ENCODE results near the gene ADARB2. TPM values are rescaled to one million over a fixed set of nuclear protein-coding genes. Genes with fewer than 3 reads are reported as not detected.
A peak's percentile ranks its signal among the peaks of the same experiment; 100 is the strongest.
"Not testable (repeated sequence)": the region's sequence is repeated elsewhere in the genome, so short reads cannot be mapped to it uniquely, and the experiment has no call there.

The ADARB2 gene
- polyA plus RNA-seq, 1 donor: 0.16 TPM

DNA sequence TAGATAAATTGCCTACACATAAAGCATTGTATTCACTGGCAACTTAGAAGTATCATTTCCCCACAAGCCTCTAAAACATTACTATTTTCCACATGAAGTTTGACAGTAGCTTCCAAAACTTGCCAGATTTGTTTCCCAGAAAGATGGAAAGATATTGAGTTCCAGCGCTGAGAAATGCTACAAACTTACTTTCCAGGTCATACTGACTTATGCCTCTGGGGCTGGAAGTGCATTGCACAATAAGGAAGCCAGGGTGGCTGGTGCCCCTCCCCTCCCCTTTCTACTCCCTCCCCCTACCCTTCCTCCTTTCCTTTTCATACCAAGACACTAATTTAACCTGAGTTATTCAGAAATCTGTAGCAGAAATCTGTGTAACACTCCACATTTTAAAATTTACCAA, 468.5 kb downstream of the ADARB2 start:
- peak; percentile 17 for DNase-seq (ENCODE audit: low read depth)

DNA sequence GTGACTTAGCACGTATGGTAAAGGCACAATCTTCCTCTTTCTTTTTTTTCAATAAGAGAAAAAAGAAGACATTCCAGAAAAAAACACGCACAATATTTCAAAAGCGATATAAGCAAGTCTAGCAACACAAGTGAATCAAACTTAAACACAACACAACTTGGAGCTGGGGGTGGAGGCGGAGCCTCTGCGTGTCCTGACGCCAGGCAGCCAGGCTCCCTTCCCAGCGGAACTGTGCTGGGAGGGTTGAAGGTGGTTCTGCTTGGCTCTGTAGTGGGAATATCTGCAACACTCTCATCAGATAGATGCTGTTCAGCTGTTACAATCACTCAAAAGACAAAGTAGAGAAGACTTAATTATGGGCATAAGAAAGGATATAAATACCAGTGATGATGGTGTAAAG, 469.8 kb downstream of the ADARB2 start:
- DNase-seq (ENCODE audit: low read depth): no peak

DNA sequence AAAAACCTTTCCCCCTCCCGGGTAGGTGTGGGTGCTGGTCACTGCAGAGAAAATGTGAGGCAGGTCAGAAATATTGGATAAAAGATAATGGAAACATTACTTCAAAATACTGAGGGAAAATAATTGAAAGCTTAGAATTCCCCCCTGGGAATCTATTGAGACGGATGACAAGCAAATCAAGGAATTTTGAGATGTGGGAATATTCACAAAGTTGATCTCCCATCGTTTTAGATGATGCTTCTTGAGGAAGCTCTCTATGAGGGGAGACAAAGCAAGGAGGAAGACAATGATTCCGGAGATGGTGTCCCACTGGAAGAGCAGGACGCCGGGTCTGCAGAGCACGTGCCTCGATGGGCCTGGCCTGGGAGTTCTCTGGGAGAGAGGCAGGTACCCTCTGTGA, 470.2 kb downstream of the ADARB2 start:
- no peak for DNase-seq (ENCODE audit: low read depth)

DNA sequence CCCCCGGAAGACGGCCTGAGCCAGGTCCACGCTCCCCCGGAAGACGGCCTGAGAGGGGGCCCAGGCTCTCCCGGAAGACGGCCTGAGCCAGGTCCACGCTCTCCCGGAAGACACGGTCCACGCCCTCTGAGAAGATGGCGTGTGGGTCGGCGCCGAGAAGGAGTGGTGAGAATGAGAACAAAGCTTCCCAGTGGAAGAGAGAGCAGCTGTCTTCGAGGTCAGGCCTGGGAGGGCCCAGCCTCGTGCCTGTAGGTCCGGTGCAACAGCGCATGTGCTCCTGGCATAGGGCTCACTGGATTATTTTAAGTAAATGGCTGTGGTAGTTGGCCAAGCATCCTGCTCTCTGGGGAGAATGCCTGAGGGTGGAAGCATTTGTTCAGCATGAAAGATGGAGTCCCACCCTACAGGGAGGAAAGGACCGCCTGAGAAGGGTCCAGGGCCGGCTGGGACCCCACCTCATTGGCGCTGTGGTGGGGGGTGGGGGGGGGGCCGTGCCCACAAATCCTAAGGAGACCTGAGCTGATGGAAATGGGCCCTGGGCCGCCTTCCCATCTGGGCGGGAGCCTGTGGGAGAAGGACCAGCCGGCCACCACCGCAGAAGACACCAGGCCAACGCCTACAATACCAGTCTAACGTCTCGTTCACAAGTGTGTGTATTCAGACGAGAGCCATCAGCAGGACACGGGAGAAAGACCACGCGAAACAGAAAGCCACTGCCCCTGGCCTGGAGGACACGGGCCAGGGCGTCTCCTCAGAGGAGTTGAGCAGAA, 471.1 kb downstream of the ADARB2 start:
- DNase-seq (ENCODE audit: low read depth): no peak

DNA sequence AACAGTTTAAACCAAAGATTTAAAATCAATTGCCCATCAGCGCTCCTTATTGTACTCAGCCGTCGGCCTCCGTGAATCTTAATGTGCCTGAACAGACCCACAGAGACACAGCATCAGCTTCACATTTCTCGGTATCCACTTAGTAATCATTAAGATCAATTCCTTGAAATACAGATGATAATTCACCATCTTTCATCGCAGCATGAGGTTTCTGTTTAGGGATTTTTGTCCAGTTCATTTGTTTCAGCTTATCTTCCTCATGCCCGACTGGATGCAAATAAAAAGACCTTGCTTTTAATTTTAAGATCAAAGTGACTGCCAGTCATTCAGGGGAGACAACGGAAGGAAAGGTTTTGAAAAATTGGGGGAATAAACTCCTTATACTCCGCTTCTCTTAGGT, 473.3 kb downstream of the ADARB2 start:
- no peak for DNase-seq (ENCODE audit: low read depth)

DNA sequence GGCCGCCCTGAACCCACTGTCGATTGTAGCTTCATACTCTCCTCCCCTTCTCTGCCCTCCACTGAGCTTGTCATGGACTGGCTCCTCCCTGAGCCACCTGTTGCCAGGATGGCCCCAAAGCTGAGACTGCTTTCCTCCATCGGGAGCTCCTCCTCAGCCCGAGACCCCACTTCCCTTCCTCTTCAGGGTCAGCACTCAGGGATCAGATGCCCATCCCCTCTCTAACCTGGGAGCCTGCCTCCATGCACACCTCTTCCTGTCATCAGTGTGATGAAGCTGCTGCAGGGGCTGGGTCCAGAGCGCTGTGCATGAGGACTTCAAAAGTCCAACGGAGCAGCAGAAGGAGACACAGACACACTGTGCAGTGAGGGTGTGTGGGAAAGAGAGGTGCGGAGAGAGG, 480.1 kb downstream of the ADARB2 start:
- DNase-seq (ENCODE audit: low read depth): no peak

DNA sequence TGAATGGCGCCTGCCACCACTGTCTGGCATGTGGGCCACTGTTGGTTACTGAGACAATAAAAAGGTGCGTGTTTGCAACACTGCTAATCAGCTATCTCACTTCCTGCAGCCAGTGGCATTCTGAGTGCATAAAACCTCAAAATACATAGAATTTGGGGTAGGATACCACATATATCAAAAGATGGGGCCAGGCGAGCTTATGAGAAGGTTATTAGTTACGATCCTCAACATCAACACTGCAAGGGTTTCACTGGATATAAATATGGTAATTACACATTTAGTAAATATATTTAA, 480.9 kb downstream of the ADARB2 start:
- DNase-seq (ENCODE audit: low read depth): no peak

DNA sequence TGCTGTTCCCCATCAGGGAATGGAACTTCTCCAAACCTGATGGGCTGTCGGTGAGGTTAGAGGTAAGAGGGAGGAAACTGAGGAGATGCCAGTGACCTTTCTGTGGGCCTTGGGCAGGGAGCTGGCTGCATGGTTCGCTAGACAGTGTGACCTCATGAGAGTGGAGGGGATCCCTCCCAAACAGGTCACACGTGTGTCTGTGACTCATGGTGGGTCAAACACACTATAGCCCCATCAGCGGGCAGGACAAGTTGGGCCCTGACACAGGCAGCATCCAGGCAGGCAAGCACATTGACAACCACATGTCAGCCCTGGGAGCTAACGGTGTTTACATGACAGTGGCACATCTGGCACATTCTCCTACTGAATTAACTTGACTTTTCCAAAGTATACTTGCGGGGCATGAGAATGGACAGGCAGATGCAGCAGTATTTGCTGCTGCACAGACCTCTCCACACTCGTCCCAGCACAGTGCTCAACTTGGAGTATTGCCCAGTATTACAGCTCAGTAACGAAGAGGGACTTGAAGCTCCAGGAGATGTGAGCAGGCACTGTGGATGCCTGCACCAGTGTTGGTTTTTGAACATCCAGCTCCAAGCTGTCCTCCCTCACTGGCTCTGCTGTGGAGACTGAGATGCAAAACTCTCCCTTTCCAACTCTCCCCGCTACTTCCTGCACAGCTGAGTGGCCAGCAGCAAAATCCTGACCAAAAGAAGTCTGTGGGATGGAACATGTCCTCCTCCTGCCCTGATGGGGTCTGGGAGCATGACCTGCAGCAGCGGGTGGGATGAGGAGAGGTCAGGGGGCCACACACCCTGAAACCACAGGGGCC, 481.5 kb downstream of the ADARB2 start:
- DNase-seq (ENCODE audit: low read depth): no peak

DNA sequence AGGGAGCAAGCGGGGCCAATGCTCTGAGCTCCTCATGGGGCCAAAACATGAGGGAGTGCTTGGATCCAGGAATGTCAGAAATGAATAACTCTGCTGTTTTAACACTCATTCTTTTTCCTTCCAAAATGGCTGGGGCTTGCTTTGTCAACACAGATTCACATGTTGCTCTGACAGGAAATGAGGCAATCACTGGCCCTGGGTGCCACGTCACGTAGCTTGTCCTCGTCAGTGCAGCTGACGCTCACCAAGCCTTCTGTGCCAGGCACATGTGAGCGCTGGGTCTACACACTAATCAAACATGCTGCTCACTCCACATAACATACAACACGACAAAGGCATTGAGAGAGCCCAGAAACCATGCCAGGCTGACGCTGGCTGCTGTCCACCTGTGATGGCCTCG, 482.2 kb downstream of the ADARB2 start:
- no peak for DNase-seq (ENCODE audit: low read depth)

DNA sequence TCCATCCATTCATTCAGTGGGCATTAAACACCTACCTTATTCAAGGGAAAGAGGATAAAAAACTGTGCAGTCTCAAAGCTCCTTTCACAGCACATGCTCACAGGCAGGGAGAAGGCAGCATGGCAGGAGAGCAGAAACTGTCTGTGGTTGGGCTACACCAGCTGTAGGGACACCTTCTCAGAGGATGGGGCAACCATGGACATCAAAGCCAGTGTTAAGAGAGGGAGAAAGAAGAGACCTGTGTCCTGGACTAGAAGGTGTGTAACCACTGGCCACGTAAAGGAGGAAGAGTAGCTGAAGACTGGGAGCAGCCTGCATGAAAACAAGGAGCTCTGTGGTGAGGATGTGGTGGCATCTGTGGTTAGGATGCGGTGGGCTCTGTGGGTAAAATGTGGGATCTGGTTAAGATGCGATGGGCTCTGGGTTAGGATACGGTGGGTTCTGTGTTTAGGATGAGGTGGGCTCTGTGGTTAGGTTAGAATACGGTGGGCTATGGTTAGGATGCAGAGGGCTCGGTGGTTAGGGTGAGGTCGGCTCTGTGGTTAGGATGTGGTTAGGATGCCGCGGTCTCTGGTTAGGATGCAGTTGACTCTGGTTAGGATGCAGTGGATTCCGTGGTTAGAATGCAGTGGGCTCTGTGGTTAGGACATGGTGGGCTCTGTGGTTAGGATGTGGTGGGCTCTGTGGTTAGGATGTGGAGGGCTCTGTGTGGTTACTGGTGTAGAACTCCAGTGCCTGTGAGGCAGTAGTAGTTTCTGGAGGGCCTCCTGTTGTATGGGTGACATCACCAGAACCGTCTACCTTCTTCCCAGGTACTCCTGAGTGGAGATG, 483.6 kb downstream of the ADARB2 start:
- DNase-seq (ENCODE audit: low read depth): no peak

DNA sequence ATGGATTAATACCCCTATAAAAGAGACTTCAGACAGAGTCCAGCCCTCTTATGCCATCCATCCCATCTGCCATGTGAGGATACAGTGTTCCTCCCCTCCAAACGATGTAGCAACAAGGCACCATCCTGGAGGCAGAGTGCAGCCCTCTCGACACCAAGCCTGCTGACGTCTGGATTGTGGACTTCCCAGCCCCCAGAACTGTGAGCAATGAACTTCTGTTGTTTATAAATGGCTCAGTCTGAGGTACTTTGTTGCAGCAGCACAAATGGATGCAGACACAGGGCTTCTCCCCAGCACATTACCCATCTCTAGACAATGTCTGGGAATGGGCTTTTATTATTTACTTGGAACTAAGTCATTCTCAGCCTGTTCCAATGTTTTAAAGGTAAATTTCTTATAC, 485.6 kb downstream of the ADARB2 start:
- DNase-seq (ENCODE audit: low read depth): no peak

DNA sequence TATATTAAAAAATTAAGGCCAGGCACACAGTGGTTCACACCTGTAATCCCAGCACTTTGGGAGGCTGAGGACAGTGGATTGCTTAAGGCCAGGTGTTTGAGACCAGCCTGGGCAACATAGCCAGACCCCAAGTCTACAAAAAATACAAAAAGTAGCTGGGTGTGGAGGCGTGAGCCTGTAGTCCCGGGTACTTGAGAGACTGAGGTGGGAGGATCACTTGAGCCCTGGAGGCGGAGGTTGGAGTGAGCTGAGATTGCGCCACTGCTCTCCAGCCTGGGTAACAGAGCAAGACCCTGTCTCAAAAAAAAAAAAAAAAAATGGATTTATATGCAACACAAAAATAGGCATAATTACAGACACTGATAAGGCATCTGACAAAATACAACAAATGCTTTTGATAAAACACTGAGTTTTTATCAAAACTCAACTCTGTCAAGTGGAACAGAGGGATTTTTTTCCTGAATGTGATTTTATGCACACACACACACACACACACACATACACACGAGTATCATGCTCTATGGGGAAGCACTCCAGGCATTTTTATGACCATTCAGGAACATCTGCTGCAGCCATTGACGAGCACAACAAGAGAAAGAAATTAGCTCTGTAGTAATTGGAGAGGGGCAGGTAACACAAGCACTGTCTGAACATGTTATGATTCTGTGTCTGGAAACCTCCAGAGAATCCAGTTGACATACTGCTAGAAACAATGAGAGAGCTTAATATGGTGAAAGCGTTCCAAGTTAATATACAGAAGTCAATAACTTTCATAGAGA, 488.0 kb downstream of the ADARB2 start:
- no peak for DNase-seq (ENCODE audit: low read depth)

DNA sequence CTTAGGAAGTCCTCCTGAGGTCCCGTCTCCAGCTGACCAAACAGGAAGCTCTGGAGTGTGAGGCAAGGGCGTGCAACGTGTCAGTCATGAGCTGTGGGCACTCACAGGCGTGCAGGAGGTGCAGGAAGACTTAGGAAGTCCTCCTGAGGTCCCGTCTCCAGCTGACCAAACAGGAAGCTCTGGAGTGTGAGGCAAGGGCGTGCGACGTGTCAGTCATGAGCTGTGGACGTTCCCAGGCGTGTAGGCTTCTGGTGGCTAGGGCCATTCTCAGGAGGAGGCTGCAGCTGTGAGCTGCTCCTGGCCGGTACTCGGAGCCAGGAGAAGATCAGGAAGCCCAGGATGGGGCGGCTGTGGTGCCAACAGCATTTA, 489.1 kb downstream of the ADARB2 start:
- DNase-seq (ENCODE audit: low read depth): not testable (repeated sequence)

DNA sequence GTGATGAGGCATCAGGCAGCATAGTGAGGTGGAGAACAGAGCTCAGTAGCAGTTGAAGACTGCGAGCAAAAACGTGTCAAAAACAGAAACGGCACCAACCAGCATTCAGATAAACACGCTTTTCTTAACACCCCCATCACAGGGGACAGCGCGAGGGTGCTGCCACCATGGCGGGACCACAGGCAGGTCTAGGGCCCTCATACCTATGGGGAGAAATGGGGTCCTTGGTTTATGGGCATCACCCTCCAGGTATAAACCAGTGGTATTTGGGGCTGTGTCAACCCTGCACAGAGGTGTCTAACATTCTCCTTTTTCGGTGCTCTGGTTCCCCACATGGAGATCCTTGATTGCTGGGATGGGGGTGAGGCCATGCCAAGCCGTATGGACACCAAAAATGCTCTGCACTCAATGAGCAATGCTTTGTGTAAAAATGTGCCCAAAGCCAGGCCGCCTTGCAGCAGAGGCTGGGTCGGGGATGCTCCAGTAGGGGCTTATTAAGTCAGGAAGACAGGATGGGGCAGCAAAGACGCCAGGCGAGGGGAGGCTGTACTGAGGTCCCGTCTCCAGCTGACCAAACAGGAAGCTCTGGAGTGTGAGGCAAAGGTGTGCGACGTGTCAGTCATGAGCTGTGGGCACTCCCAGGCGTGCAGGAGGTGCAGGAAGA, 489.6 kb downstream of the ADARB2 start:
- no peak for DNase-seq (ENCODE audit: low read depth)

DNA sequence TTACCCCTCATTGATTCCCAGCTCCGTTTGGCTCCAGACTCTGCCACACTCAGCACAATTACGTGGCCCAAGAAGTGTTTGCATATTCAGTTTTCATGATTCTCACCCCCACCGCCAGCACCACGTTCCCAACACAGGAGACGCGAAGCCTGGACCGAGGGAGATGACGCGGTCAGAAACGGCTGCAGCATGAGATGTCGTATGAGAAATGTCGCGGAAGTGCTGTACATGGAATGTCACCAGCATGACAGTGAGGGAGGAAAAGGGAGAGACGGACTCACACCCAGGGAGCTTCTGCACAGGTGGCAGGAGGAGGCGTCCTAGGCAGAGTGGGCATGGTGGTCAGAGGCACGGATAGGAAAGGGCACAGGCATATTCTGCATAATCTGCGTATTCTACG, 492.8 kb downstream of the ADARB2 start:
- DNase-seq (ENCODE audit: low read depth): no peak

DNA sequence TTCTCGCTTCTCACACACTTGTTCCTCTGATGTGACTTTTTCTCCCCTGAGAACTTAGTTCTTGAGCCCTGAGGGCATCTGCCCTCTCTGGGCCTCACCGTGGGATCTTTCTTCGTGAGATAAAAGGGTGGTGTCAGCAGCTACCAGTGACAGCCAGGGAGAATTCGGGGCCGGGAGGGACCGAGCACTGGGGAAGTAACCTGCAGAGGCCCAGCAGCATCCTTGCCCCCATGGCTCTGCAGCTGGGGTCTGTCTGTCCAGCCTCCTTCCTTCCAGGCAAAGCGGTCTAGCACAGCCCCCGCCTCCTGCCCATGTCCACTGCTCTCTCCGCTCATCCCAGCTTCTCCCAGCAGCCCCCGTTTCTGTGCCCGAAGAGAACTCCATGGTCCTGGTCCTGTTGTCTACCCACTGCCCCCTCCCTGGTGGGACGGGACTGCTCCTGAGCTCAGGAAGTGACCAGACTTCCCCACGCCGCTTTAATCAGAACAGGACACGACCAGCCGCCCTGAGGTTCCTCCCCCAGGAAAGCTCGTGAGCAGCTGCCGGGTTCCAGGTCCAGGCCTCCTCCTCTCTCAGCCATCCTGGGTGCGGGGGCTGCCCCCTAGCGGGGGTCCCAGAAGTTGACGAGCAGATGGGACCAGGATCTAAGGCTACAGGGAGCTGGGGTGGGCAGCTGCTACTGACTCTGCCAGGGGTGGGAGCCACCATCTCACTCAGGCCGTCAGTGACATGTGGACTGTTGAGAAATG, 493.7 kb downstream of the ADARB2 start:
- no peak for DNase-seq (ENCODE audit: low read depth)

DNA sequence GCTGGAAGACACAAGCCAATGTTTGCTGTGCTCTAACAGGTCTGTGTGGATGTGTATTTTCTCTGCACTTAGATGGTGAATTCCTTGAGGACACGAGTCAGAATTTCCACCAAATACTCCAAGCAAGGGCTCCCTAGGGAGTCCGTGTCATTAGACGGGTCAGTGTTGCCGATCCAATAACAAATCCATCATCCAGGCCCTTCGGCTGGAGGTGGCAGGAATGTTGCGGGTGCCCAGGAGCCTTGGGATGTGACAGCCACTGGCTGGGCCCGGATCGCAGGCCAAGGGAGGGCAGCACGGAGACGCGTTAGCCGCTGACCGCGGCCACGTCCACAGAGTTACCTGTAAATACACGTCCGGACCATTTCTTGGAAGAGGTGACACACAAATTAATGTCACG, 494.4 kb downstream of the ADARB2 start:
- no peak for DNase-seq (ENCODE audit: low read depth)

DNA sequence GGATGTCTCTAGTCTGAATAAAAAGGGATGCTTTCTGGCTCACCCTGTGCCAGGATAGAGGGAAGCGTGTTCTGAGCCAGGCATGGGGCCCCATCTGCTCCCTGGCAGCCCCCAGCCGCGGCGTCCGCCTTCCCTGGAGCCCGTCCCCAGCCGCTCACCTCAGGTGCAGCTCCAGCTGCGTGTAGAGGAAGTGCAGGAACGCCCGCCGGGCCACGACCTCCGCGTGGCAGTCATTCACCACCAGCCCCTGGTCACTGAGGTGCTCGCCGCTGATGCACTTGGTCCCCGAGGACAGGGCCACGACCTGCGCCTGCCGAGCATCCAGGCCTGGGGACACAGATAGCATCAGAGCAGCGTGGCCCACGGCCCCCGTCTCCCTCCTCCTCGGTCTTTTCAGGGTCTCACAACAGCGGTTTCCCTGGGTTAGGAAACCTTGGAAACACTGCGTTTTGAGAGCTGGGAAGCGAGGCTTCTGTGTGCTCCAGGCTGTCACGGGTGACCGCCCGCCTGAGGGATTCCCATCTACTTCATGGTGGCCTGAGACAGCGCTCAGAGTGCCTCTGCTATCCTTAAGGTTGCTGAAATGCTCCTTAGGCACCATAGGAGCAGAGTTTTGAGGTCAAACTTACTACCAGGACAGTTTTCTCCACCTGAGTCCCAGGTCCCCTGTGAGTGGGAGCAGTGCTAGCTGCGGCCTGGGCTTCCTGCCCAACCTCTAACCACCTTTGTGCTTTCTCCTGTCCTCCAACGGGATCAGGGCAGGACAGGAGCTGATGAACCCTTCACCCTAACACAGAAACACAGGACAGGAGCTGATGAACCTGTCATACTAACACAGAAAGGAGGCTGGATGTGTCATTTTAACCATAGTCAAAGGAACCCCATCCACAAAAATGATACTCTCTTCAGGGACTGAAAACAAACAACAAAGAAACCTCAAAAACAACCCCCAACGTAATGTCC, 495.1 kb downstream of the ADARB2 start:
- no peak for DNase-seq (ENCODE audit: low read depth)

DNA sequence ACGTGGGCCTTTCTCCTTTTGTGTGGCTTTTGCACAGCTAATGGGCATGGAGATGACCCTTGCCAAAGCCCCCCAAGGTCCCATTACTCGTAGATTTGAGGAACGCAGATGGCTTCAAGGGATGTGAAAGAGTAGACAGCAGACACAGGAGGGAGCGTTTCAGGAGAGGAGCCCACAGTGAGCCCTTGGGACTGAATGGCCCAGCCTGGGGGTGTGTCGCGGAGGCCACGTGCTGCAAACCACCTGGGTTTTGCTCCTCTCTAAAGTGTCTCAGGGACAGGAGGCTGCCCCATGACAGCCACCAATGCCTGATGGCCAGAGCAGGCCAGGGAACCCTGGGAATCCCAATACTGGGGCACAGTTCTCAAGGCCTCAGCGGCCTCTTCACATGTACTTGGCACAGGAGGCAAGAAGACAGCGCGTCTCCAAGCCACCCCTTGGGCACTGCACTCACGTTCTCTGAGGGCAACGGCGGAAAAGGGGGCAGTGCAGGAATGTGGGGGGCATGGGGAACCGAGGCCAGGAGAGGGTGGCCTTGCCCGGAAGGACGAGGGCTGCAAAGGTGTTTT, 495.9 kb downstream of the ADARB2 start:
- no peak for DNase-seq (ENCODE audit: low read depth)
